Right atrium auricular region (tissue), 2 donors: Measurements from ENCODE around the gene NPIPA5. TPM values are rescaled to one million over a fixed set of nuclear protein-coding genes. Genes with fewer than 3 reads are reported as not detected.
"Not testable (repeated sequence)": the region's sequence is repeated elsewhere in the genome, so short reads cannot be mapped to it uniquely, and the experiment has no call there.

Experiments used
- DNase-seq: peaks from one replicate; pipeline ENCODE4 v3.0.0-alpha.2; 2019; ENCODE audit warnings: low spot score
- H3K27ac ChIP-seq, 2 donors: fragments of 200-600 bp; sonication (generic); 1 replicate in 1 of 2; 2 replicates in 1 of 2; pipeline ENCODE4 v1.5.1; 2016 to 2019
- H3K27me3 ChIP-seq, 2 donors: fragments of 200-600 bp; sonication (generic); one replicate each; pipeline versions ENCODE4 v1.5.1 to v1.6.0; 2017 to 2019
- H3K36me3 ChIP-seq: fragments of 200-600 bp; sonication (generic); one replicate; pipeline ENCODE4 v1.5.1; 2016
- H3K4me1 ChIP-seq, 2 donors: fragments of 200-600 bp; sonication (generic); one replicate each; pipeline versions ENCODE4 v1.5.1 to v1.6.0; 2017 to 2019
- H3K4me3 ChIP-seq, 2 donors: fragments of 200-600 bp; sonication (generic); 1 replicate in 1 of 2; 2 replicates in 1 of 2; pipeline ENCODE4 v1.5.1; 2017 to 2019; ENCODE audit warnings: mild to moderate bottlenecking in 1 of 2, moderate library complexity in 1 of 2
- H3K9me3 ChIP-seq, 2 donors: fragments of 200-600 bp; sonication (generic); one replicate each; pipeline ENCODE4 v1.5.1; 2019
- total RNA-seq, 2 donors: library from RNA; depleted of rRNA; stranded (reverse); fragments of >200 nt; gene quantifications; one replicate each; pipeline ENCODE4 v1.1.0, GENCODE V29; 2016

The NPIPA5 gene
- total RNA-seq, 2 donors from 2014 or later = 3.8 to 9.1 TPM

DNA sequence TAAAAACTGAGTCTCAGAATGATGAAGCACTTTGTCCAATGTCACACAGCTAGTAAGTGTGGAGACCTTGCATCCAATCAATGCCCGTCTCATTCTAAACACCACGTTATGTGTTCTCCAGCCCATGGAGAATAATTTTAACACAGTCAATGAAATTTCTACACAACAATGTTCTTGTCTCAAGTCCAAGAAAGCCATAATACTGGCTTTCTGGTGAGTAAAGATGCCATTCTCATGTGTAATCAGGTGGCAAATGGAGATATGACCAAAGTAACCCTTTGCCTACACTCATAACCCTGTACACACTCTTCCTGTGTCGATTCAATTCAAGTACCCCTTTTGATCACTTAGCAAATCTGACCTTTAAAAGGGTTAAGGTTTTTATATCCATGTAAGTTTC lies 4.7 kb upstream of the NPIPA5 start:
- not testable (repeated sequence) for H3K36me3 ChIP-seq, H3K4me3 ChIP-seq, H3K27me3 ChIP-seq, H3K4me1 ChIP-seq, H3K9me3 ChIP-seq, H3K27ac ChIP-seq, DNase-seq

DNA sequence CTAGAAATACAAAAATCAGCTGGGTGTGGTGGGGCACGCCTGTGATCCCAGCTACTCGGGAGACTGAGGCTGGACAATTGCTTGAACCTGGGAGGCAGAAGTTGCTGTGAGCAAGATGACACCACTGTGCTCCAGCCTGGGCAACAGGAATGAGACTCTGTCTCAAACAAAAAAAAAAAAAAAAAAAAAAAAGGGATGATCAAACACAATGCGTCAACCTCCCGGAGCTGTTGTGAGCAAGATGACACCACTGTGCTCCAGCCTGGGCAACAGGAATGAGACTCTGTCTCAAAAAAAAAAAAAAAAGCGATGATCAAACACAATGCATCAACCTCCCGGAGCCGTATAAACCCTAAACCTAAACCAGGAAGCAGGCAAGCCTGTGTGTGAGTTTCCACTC lies 20.6 kb downstream of the NPIPA5 start:
- not testable (repeated sequence) for DNase-seq, H3K4me1 ChIP-seq, H3K27me3 ChIP-seq, H3K27ac ChIP-seq, H3K9me3 ChIP-seq, H3K36me3 ChIP-seq, H3K4me3 ChIP-seq

GRCh38 chr16:15354846-15355245 lies 23.2 kb downstream of the NPIPA5 start:
- not testable (repeated sequence) for H3K27me3 ChIP-seq, H3K4me1 ChIP-seq, DNase-seq, H3K36me3 ChIP-seq, H3K4me3 ChIP-seq, H3K27ac ChIP-seq, H3K9me3 ChIP-seq

DNA sequence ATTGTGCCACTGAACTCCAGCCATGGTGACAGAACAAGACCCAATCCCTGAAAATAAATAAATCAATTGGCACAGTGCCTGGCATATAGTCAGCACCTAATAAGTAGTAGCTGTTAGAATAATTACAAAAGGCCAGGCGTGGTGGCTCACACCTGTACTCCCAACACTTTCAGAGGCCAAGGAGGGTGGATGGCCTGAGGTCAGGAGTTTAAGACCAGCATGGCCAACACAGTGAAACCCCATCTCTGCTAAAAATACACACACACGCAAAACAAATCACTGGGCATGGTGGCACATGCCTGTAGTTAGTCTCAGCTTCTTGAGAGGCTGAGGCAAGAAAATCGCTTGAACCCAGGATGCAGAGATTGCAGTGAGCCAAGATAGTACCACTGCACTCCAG lies 25.2 kb downstream of the NPIPA5 start:
- DNase-seq, H3K27ac ChIP-seq: not testable (repeated sequence)

DNA sequence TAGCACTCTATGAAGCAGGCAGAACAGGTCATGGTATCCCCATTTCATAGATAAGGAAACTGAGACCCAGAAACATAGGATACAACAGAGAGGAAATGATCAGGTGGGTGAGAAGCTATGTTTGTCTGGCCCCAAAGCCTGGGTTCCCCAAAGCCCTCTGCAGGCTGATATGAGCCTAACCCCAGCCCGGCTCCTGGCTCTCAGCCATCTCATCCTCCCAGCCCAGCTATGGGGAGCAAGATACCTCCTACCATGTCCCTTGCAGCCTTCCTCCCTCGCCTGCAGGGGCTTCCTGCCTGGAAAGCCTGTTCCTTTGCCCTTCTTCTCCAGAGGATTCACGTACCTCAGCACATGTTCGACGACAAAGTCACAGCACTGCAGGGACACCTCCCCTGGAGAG lies 26.3 kb downstream of the NPIPA5 start:
- H3K27ac ChIP-seq, H3K27me3 ChIP-seq, DNase-seq, H3K4me3 ChIP-seq, H3K4me1 ChIP-seq, H3K9me3 ChIP-seq, H3K36me3 ChIP-seq: not testable (repeated sequence)

More for the DNA sequence above, 25.2 kb downstream of the NPIPA5 start:
- H3K4me1 ChIP-seq, H3K27me3 ChIP-seq, H3K9me3 ChIP-seq, H3K36me3 ChIP-seq, H3K4me3 ChIP-seq: not testable (repeated sequence)

GRCh38 chr16:15351251-15351650 lies 26.8 kb downstream of the NPIPA5 start:
- not testable (repeated sequence) for H3K27ac ChIP-seq, H3K27me3 ChIP-seq, H3K4me1 ChIP-seq, DNase-seq, H3K4me3 ChIP-seq, H3K36me3 ChIP-seq, H3K9me3 ChIP-seq

GRCh38 chr16:15348721-15349120 lies 29.4 kb downstream of the NPIPA5 start:
- not testable (repeated sequence) for DNase-seq, H3K4me3 ChIP-seq, H3K9me3 ChIP-seq, H3K4me1 ChIP-seq, H3K27me3 ChIP-seq, H3K27ac ChIP-seq, H3K36me3 ChIP-seq

DNA sequence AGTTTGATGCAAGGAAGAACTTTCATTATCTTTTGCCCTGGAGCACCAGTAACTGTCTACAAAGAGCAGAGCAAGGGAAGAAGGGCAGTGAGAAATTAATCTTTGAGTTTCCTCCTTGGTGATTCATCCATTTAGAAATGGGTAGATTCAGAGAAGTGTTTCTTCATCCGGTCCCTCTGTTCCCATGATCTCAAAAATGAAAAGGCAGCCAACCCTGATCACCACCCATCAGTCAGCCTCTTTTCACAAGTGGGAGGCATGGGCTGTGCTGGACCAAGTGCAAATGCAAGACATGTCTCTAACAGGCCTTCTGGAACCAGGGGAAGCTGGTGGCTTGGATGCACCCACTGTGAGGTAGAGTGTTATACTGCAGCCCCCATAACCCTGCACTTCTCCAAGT lies 35.8 kb downstream of the NPIPA5 start:
- not testable (repeated sequence) for DNase-seq, H3K4me3 ChIP-seq, H3K27me3 ChIP-seq

GRCh38 chr16:15338986-15339385 lies 39.1 kb downstream of the NPIPA5 start:
- not testable (repeated sequence) for DNase-seq

More for the DNA sequence above, 35.8 kb downstream of the NPIPA5 start:
- not testable (repeated sequence) for H3K36me3 ChIP-seq, H3K27ac ChIP-seq, H3K9me3 ChIP-seq, H3K4me1 ChIP-seq

DNA sequence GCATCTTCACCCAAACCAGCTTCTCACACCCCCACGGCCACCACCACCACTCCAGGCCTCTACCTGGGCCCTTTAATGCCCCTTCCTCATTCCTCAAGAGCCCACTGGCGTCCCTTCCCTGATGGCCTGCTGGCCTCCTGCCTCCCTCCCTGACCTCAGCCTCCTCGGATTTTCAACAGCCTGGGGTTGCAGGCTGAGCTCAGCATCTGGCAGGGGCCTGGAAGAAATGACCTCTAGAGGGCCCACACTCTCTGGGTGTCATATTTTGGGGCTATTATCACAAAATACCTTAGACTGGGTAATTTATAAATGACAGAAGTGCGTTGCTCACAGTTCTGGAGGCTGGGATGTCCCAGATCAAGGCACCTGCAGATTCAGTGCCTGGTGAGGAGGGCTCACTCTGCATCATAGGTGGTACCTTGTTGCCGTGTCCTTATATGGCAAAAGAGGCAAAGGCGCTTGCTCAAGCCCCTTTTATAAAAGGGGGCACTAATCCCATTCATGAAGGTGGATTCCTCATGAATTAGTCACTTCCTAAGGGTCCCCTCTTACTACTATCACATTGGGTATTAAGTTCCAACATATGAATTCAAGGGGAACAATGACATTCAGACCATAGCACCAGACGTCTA lies 40.0 kb downstream of the NPIPA5 start:
- H3K27me3 ChIP-seq, H3K4me1 ChIP-seq, H3K4me3 ChIP-seq, H3K36me3 ChIP-seq, H3K27ac ChIP-seq, H3K9me3 ChIP-seq, DNase-seq: not testable (repeated sequence)

More at GRCh38 chr16:15338986-15339385, 39.1 kb downstream of the NPIPA5 start:
- H3K27ac ChIP-seq, H3K27me3 ChIP-seq, H3K9me3 ChIP-seq, H3K36me3 ChIP-seq, H3K4me1 ChIP-seq, H3K4me3 ChIP-seq: not testable (repeated sequence)

GRCh38 chr16:15335609-15336008 lies 42.5 kb downstream of the NPIPA5 start:
- not testable (repeated sequence) for H3K36me3 ChIP-seq, H3K4me3 ChIP-seq, H3K4me1 ChIP-seq, H3K27ac ChIP-seq, H3K27me3 ChIP-seq, DNase-seq, H3K9me3 ChIP-seq

- H3K9me3 ChIP-seq, H3K36me3 ChIP-seq, H3K27ac ChIP-seq, DNase-seq, H3K4me1 ChIP-seq, H3K27me3 ChIP-seq, H3K4me3 ChIP-seq: not testable (repeated sequence)
Observed at GRCh38 chr16:15333969-15334368, 44.1 kb downstream of the NPIPA5 start.

- not testable (repeated sequence) for H3K36me3 ChIP-seq, H3K4me1 ChIP-seq, H3K4me3 ChIP-seq, DNase-seq, H3K9me3 ChIP-seq, H3K27ac ChIP-seq, H3K27me3 ChIP-seq
Observed at GRCh38 chr16:15330978-15331377, 47.1 kb downstream of the NPIPA5 start.

GRCh38 chr16:15324954-15325353 lies 53.1 kb downstream of the NPIPA5 start:
- DNase-seq, H3K4me3 ChIP-seq, H3K4me1 ChIP-seq, H3K27me3 ChIP-seq, H3K36me3 ChIP-seq, H3K9me3 ChIP-seq, H3K27ac ChIP-seq: not testable (repeated sequence)

DNA sequence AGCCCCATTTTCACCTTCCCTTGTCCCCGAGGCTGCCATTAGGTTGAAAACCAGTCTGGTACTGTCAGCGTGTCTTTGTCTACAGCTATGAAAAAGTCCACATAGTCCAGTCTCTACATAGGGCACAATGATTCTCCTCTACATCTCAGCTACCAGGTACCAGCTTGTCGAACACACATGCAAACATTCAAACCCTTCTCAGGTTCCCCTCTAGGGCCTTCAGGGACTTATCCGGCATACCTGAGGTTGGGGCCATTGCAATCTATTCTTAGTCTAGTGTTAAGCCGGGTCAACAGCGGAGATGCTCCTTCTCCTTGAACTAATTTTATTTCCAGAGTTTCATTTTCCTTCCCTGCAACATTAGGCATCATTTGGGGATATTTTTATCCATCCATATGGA lies 54.7 kb downstream of the NPIPA5 start:
- H3K27ac ChIP-seq, DNase-seq, H3K27me3 ChIP-seq, H3K4me3 ChIP-seq, H3K9me3 ChIP-seq, H3K36me3 ChIP-seq, H3K4me1 ChIP-seq: not testable (repeated sequence)

DNA sequence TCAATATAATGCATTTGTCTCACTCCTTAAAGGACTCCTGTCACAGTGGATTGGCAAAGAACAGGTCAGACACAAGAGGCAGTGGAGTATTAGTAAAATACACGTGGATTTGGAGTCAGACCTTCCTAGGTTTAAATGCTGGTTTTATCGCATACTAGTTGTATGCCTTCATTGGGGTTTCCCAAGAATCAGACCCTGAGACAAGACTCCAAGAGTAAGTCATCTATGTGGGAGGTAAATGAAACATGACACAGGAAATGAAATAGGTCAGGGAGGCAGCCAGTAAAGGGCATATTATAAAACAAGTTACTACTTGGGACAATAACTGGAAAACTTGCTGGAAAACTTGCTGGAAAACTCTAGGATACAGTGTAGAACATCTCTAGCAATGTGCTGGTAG lies 56.9 kb downstream of the NPIPA5 start:
- not testable (repeated sequence) for H3K4me1 ChIP-seq, H3K9me3 ChIP-seq, H3K4me3 ChIP-seq, DNase-seq, H3K27me3 ChIP-seq, H3K27ac ChIP-seq, H3K36me3 ChIP-seq
